ENCODE results near the gene PAPSS1.
"Not testable (repeated sequence)": the region's sequence is repeated elsewhere in the genome, so short reads cannot be mapped to it uniquely, and the experiment has no call there.

The PAPSS1 gene

DNA sequence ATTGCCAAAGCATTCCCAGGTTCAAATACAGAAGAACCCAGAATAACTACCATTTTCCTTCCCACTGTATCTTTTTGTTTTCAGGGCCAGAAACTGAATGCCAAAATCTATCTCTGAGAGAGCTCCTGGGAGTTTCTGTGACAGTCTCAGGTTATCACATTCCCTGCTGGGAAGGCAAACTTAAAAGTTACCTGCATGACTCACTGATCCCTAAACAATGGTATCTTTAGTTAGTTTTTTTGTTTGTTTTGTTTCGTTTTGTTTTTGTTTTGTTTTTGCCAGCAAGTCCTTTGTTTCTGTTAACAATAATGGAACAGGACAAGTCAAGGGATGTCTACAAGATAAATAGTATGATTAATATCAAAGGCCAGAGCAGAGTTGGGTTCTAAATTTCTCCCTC is 34.3 kb downstream of the PAPSS1 start:
- no peak for DNase-seq

GRCh38 chr4:107683873-107684272 is 36.2 kb downstream of the PAPSS1 start:
- DNase-seq: no peak

GRCh38 chr4:107682306-107682705 is 37.7 kb downstream of the PAPSS1 start:
- no peak for DNase-seq

DNA sequence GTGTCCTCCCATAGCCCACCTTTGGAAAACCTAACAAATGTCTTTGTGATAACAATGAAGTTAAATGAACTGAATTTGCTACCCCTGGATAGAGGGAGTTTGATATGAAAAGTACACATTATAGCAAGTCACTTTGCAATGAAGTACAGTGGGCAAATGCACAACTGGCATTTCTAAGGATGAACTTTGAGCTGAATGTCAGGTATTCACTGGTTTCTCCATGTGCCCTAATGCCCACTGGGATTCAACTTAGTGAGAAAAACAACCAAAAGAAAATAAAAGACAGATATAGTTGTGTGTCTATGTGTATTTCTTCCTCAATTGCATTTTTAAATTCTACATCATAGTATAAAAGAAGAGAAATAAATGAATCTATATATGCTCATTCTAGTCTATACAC is 51.0 kb downstream of the PAPSS1 start:
- DNase-seq: no peak

DNA sequence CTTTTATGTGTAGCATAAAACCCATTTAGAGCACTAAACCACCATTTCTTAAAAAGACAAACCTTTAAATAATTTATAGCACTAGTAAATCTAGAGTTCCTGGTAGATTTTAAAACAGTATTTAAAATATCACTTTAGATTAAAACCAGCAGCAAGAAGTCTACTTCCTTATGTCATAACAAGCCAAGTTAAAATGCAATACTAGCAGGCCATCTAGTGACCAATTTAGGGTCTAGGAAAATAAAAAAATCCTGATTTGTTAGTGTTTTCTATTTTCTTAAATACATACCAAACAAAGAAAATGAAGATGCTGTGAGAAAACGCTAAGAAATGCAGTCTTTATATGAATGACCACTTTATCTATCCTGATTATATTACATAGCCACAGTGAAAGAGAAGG is 53.9 kb downstream of the PAPSS1 start:
- no peak for DNase-seq

- no peak for DNase-seq
Observed at GRCh38 chr4:107665001-107665400, 55.0 kb downstream of the PAPSS1 start.

DNA sequence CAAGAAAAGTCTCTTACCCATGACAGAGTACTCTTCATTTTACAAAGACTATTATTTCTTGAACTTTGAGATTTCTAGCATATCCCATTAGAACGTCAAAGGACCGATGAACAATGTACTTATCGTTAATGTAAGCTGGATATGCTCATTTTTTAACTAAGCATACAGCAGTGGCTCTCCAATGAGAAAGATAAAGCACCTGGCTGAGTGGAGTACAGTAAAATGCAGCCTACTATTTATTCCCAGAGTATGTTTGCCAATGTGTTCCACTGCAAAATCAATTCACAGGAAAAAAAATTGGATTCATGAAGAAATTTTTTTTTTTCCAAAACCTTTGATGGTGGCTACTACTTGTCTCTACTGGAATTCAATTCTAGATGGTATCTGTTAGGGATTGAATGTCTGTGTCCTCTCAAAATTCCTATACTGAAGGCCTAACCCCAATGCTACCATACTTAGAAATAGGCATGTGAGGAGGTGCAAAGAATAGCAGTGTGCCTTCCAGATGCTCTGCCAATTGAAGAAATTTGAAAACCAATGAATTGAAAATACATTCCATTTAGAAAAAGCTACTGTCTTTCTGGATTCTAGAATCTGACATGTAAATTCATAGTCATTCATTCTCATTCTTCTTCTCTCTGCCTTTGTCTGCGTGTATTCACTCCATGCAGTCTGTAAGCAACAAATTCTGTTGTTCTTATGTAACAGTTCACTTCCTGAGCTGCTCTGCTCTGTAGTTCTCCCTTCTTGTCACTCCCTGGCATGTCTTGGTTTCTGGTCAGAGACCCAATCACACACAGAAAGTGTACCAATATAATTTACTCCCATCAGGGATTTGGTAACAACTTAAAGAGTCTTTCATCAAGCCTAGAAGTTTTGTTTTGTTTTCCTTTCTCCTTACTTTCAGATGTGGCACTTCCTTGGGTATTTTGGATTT is 61.4 kb downstream of the PAPSS1 start:
- no peak for DNase-seq

GRCh38 chr4:107655289-107655688 is 64.7 kb downstream of the PAPSS1 start:
- DNase-seq: no peak

- no peak for DNase-seq
Observed at GRCh38 chr4:107654694-107655093, 65.3 kb downstream of the PAPSS1 start.

GRCh38 chr4:107651408-107651807 is 68.6 kb downstream of the PAPSS1 start:
- DNase-seq: not testable (repeated sequence)

DNA sequence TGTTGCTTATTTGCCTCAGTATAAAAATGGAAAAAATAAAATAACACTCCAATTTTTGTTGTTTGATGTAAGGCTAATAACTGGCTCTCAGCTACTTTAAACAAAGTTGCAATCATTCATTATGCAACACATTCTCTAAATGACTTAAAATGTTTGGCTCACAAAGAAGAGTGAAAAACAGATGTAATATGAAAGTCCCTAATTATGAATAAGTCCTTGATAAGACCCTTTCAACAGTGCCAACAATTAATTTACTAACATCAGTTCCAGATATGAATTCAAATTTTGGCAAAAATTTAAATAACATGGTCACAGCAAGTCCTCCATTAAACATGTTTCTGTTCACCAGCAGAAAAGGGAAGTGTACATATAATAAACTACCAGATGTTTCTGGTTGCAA is 69.8 kb downstream of the PAPSS1 start:
- DNase-seq: no peak

DNA sequence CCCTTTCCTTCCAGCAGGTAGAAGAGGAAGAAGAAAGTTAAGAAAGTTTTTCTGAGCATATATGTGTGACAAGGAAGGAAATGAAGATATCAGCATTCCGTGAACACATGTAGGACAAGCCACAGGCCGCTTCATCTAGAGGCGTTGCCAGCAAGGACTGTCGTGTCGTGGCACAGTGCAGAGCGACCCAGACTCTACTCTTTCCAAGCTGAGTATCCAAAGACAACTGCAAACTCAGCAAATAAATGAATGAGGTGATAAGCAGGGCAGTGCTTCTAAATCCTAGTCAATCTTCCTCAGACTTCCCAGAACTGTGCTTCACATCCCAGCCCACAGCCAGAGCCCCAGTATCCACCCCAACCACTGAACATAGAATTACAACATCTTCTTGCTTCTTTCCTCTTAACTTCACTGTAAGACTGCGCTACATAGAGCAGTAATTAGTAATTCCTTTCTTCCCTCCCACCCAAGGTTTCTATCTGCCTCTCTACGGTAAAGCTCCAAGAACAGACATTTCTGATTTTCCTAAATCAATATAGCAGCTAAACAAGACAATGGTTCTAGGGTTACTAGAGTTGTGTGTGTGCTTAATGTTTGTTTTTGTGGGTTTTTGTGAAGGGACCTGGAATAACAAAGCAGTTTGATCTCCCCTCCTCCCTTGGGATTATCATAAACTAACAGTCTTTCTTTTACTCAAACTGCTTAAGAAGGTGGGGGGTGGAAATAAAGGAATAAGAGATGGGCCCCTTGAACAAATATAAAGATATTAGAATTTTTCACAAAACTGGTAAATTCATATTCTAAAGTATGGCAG is 71.6 kb downstream of the PAPSS1 start:
- no peak for DNase-seq

- DNase-seq: no peak
Observed at GRCh38 chr4:107647591-107647990, 72.4 kb downstream of the PAPSS1 start.

GRCh38 chr4:107645604-107646003 is 74.4 kb downstream of the PAPSS1 start:
- no peak for DNase-seq

DNA sequence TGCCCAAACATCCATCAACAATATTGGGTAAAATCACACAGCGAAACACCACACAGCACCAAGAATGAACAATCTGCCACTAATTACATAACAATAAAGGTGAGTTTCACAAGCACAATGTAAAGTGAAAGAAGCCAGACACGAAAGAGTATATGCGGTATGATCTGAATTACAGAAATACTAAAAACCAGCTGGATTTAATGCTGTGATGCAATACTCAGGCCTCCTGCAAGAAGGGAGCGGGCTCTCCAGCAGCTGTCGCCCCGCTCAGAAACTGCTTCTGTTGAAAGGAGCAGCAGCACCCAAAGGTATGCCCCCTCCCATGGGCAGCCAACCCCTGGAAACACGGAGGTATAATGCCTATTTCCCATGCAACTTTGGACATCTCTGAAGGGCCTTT is 77.0 kb downstream of the PAPSS1 start:
- DNase-seq: no peak

GRCh38 chr4:107640878-107641277 is 79.2 kb downstream of the PAPSS1 start:
- DNase-seq: no peak

- no peak for DNase-seq
Observed at GRCh38 chr4:107640197-107640596, 79.8 kb downstream of the PAPSS1 start.

DNA sequence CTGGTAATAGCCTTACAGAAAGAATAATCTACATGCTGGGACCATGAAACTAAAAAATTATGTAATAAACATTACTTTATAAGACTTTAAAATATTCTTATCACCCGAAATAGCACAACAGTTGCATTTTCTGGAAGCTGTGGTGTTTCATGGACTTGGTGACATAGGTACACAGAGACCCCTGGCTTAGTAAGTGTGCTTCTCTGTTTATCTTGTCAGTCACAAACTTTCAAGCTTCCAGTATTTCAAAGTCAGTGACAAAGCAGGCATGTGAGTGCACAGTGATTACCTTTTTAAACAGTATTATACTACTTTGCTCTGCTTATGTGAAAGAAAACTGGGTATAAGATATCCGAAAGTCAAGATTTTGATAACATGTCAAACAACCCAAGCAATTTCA is 84.3 kb downstream of the PAPSS1 start:
- no peak for DNase-seq

DNA sequence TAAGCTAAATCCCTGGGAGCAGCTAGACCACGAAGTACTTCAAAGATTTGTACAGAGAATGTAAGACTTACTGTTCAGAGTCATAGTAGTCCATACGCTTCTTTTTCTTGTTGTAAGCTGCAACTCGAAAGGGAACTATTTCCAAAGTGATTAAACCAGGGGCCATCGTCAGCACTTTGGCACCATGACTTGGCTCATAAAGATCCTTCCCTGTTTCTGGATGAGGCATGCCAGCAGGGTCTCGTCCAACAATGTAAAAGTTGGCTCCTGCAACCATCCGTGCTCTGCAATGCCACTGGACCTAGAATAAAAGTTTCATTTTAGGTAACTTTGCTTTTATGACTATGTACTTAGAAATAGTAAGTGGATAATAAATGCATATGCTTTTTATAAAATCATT is 88.5 kb downstream of the PAPSS1 start:
- no peak for DNase-seq

DNA sequence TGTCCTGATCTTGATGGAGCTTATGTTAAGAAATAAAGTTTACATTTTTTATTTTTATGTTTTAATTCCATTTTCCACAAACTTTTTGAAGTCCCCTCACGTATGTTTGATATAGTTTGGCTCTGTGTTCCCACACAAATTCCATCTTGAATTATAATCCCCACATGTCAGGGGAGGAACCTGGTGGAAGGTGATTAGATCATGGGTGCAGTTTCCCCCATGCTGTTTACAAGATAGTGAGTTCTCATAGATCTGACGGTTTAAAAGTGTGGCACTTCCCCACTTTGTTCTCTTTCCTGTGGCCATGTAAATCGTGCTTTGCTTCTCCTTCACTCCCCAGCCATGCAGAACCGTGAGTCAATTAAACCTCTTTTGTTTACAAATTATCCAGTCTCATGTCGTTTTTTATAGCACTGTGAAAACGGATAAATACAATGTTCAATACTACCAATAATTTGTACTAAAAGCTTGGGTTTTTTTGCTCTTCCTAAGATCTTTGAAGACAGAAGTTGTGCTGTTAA is 89.8 kb downstream of the PAPSS1 start:
- DNase-seq: no peak

GRCh38 chr4:107629318-107629717 is 90.7 kb downstream of the PAPSS1 start:
- no peak for DNase-seq

DNA sequence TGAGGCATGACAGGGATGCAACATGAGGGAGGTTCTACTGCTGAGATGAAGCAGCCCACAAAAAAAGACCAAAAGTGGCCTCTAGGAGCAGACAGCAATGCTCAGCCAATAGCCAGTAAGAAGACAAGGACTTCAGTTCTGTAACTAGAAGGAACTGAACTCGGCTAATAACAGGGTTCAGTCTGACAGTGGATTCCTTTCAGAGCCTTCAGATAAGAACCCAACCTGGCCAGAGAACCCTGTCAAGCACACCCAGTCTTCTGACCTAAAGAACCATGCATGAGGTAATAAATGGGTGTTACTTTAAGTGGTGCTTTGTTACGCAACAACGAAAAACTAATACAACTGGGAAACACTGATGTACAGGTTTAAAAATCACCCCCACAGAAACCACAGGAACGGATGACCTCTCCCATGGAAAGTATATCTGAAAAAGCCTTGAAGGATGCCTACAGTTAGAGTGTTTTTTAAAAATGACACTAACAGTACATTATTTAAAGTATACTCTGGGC is 94.6 kb downstream of the PAPSS1 start:
- no peak for DNase-seq

DNA sequence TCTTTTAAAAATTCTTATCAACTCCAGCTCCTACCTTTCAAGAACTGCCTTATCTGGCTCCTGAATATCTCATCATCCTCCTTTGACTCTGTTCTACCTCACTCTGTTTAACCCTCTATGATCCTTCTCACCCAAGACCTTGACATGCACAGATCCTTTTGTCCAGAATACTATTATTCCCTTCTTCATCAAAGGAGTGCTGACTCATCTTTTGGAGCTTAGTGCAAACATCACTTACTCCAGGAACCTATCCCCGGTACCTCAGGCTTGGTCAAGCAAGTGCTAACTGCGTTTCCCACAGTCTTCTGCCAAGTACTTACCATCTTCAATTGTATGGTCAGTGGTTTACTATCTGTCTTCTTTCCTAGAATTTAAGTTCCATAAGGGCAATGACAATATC is 96.0 kb downstream of the PAPSS1 start:
- no peak for DNase-seq

- DNase-seq: no peak
Observed at GRCh38 chr4:107622006-107622405, 98.0 kb downstream of the PAPSS1 start.

Measured in activated CD4-positive, alpha-beta T cell treated with anti-CD3 and anti-CD28 coated beads, Interleukin-2, amount 50 U/mL, for 4 hours (primary cell).